Type B pancreatic cell (in vitro differentiated cells): Measurements from ENCODE around the gene TICAM1. TPM values are rescaled to one million over a fixed set of nuclear protein-coding genes. Genes with fewer than 3 reads are reported as not detected.

Experiments used
- DNase-seq: peaks from one replicate; pipeline ENCODE4 v3.0.0; 2021; ENCODE audit warnings: mixed read lengths; ENCODE audit not compliant: unreplicated experiment; ENCODE audit errors: extremely low spot score
- H3K27ac Mint-ChIP-seq: 2 replicates; pipeline ENCODE4 v1.8.0; 2021; ENCODE audit warnings: mild to moderate bottlenecking, mixed read lengths
- H3K27me3 Mint-ChIP-seq: 2 replicates; pipeline ENCODE4 v1.8.0; 2021; ENCODE audit warnings: mixed read lengths
- H3K36me3 Mint-ChIP-seq: 2 replicates; pipeline ENCODE4 v1.8.0; 2021; ENCODE audit warnings: mixed read lengths
- H3K4me1 Mint-ChIP-seq: one replicate; pipeline ENCODE4 v1.8.0; 2021; ENCODE audit warnings: mixed read lengths; ENCODE audit not compliant: unreplicated experiment
- H3K4me3 Mint-ChIP-seq: 2 replicates; pipeline ENCODE4 v1.8.0; 2021; ENCODE audit warnings: mild to moderate bottlenecking, mixed read lengths
- H3K9me3 Mint-ChIP-seq: 2 replicates; pipeline ENCODE4 v1.8.0; 2021; ENCODE audit warnings: mixed read lengths
- CTCF ChIP-seq: fragments of 200-600 bp; sonication (generic); conservative IDR thresholded peaks from 2 replicates; pipeline ENCODE4 v1.5.0; 2021; ENCODE audit warnings: antibody characterized with exemption, mild to moderate bottlenecking
- total RNA-seq: library from RNA; stranded (reverse); gene quantifications from 2 replicates; pipeline ENCODE4 v1.2.1, GENCODE V29; 2021; ENCODE audit warnings: low replicate concordance

Gene TICAM1
- total RNA-seq, 1 donor from 2014 or later: 8.3 TPM

GRCh38 chr19:4803736-4804695, 27.5 kb downstream of the TICAM1 start:
- TF ChIP-seq CTCF: peak; percentile 89

GRCh38 chr19:4802711-4803110, 28.8 kb downstream of the TICAM1 start:
- DNase-seq: no peak
- Mint-ChIP-seq H3K36me3 (no peaks in the 10 kb centered on the region), H3K27me3 (no peaks in the 10 kb centered on the region), H3K9me3 (no peaks in the 10 kb centered on the region), H3K4me1 (no peaks in the 10 kb centered on the region), H3K4me3 (no peak overlapping the region), H3K27ac (no peak overlapping the region)
- TF ChIP-seq CTCF: no peak

More at GRCh38 chr19:4803736-4804695, 27.5 kb downstream of the TICAM1 start:
- Mint-ChIP-seq H3K27me3 (no peaks in the 10 kb centered on the region), H3K27ac (no peak overlapping the region), H3K4me3 (no peak overlapping the region), H3K36me3 (no peaks in the 10 kb centered on the region), H3K4me1 (no peaks in the 10 kb centered on the region), H3K9me3 (no peaks in the 10 kb centered on the region)
- peak; percentile 84 for DNase-seq

- H3K9me3 Mint-ChIP-seq: no peaks in the 10 kb centered on the region
- no peaks in the 10 kb centered on the region for H3K27me3 Mint-ChIP-seq
- H3K27ac Mint-ChIP-seq: peak overlapping the region; percentile 90
- peak overlapping the region; percentile 51 for H3K4me3 Mint-ChIP-seq
- H3K36me3 Mint-ChIP-seq: peaks cover 6% of the 10 kb centered on the region
- TF ChIP-seq CTCF: no peak
- no peak for DNase-seq
- H3K4me1 Mint-ChIP-seq: no peaks in the 10 kb centered on the region
Observed at GRCh38 chr19:4801085-4801619, 30.4 kb downstream of the TICAM1 start.

GRCh38 chr19:4800591-4801081, 30.9 kb downstream of the TICAM1 start:
- Mint-ChIP-seq H3K9me3 (no peaks in the 10 kb centered on the region), H3K4me3 (no peak overlapping the region), H3K27ac (peak overlapping the region; percentile 90), H3K36me3 (peaks cover 6% of the 10 kb centered on the region), H3K4me1 (no peaks in the 10 kb centered on the region), H3K27me3 (no peaks in the 10 kb centered on the region)
- no peak for DNase-seq
- TF ChIP-seq CTCF: no peak

GRCh38 chr19:4795400-4795799, 36.1 kb downstream of the TICAM1 start:
- Mint-ChIP-seq H3K4me3 (no peak overlapping the region), H3K27me3 (peaks cover 4% of the 10 kb centered on the region), H3K27ac (peak overlapping the region; percentile 27), H3K4me1 (peaks cover 8% of the 10 kb centered on the region), H3K9me3 (no peaks in the 10 kb centered on the region), H3K36me3 (peaks cover 6% of the 10 kb centered on the region)
- TF ChIP-seq CTCF: no peak
- no peak for DNase-seq
